HT1080 (cell line): ENCODE results near the gene TRPV5. TPM values are rescaled to one million over a fixed set of nuclear protein-coding genes. Genes with fewer than 3 reads are reported as not detected.

Experiments
- total RNA-seq: library from RNA; depleted of rRNA; stranded (reverse); fragments of >200 nt; shearing (Covaris generic); gene quantifications from 2 replicates; pipeline ENCODE4 v1.2.3, GENCODE V29; 2014; rRNA removed

The TRPV5 gene
- total RNA-seq, 1 experiment from 2014 or later, result not detected

Other genes starting within 250 kb of the TRPV5 start
- gene PRSS1, start 184.3 kb downstream of the TRPV5 start, total RNA-seq, result not detected in 2 replicates
- not detected in 2 replicates for gene PRSS2, start 162.8 kb downstream of the TRPV5 start, total RNA-seq
- 1.5 and 4.0 TPM in 2 replicates for gene EPHB6, start 78.7 kb downstream of the TRPV5 start, total RNA-seq
- not detected in 2 replicates for gene TRPV6, start 48.0 kb downstream of the TRPV5 start, total RNA-seq
- not detected in 2 replicates for gene LLCFC1, start 5.7 kb upstream of the TRPV5 start, total RNA-seq
- gene KEL, start 28.6 kb upstream of the TRPV5 start, total RNA-seq, result not detected in 2 replicates
- gene OR9A2, start 93.4 kb upstream of the TRPV5 start, total RNA-seq, result not detected in 2 replicates
- gene OR6V1, start 118.6 kb upstream of the TRPV5 start, total RNA-seq, result not detected in 2 replicates
- not detected in 2 replicates for gene PIP, start 198.3 kb upstream of the TRPV5 start, total RNA-seq
- not detected in 2 replicates for gene TAS2R39, start 249.7 kb upstream of the TRPV5 start, total RNA-seq